ENCODE data around the gene ABTB2. TPM values are rescaled to one million over a fixed set of nuclear protein-coding genes. Genes with fewer than 3 reads are reported as not detected.

Gene ABTB2
- total RNA-seq, 1 experiment from 2014 or later: 5.5 TPM

GRCh38 chr11:34395916-34396550 is 38.2 kb upstream of the ABTB2 start:
- Histone ChIP-seq H3T11ph (ENCODE audit: low read length) (no peak overlapping the region), H2AFZ (ENCODE audit: low read length) (no peak overlapping the region), H3K79me2 (ENCODE audit: insufficient read depth, low read length) (no peaks in the 10 kb centered on the region), H2AK5ac (ENCODE audit: insufficient read length, low read length) (no peak overlapping the region), H2BK15ac (ENCODE audit: low read depth, low read length) (no peak overlapping the region), H4K8ac (replicated peaks; ENCODE audit: insufficient read length, low read depth, low read length) (no peak overlapping the region), H3K27me3 (ENCODE audit: insufficient read depth, low read length) (no peaks in the 10 kb centered on the region), H4K5ac (ENCODE audit: insufficient read length, low read depth, low read length) (no peak overlapping the region), H2BK12ac (ENCODE audit: insufficient read length, low read depth, low read length) (no peak overlapping the region), H3K27ac (ENCODE audit: insufficient read length, low read depth, low read length) (no peak overlapping the region), H3K18ac (ENCODE audit: insufficient read length, low read depth, low read length) (no peak overlapping the region), H3K56ac (ENCODE audit: insufficient read length, low read depth, low read length) (no peak overlapping the region), H3K14ac (ENCODE audit: insufficient read depth, low read length) (no peak overlapping the region), H2BK120ac (ENCODE audit: low read depth, low read length, poor library complexity, severe bottlenecking) (no peak overlapping the region), H3K4ac (ENCODE audit: low read depth, low read length) (no peak overlapping the region), H3K4me1 (ENCODE audit: insufficient read depth, low read length) (no peaks in the 10 kb centered on the region), H2BK5ac (ENCODE audit: insufficient read length, low read length) (no peak overlapping the region), H3K9ac (ENCODE audit: extremely low read depth, insufficient read length, low read length) (no peak overlapping the region), H4K20me1 (ENCODE audit: control insufficient read depth, insufficient read depth, insufficient read length) (no peaks in the 10 kb centered on the region), H3K4me2 (ENCODE audit: insufficient read depth, insufficient read length, low read length) (no peak overlapping the region), H3K23me2 (ENCODE audit: insufficient read length, low read depth, low read length, poor library complexity, severe bottlenecking) (no peaks in the 10 kb centered on the region), H3K9me3 (ENCODE audit: control insufficient read depth, low read depth, low read length) (no peaks in the 10 kb centered on the region), H2BK20ac (ENCODE audit: low read depth, low read length, poor library complexity, severe bottlenecking) (no peak overlapping the region), H3K23ac (ENCODE audit: insufficient read length, low read depth, low read length) (no peak overlapping the region), H4K91ac (ENCODE audit: insufficient read length, low read depth, low read length) (no peak overlapping the region), H3K79me1 (ENCODE audit: insufficient read depth, low read depth, low read length, poor library complexity, severe bottlenecking) (no peaks in the 10 kb centered on the region)
- TF ChIP-seq, protein P1, sequence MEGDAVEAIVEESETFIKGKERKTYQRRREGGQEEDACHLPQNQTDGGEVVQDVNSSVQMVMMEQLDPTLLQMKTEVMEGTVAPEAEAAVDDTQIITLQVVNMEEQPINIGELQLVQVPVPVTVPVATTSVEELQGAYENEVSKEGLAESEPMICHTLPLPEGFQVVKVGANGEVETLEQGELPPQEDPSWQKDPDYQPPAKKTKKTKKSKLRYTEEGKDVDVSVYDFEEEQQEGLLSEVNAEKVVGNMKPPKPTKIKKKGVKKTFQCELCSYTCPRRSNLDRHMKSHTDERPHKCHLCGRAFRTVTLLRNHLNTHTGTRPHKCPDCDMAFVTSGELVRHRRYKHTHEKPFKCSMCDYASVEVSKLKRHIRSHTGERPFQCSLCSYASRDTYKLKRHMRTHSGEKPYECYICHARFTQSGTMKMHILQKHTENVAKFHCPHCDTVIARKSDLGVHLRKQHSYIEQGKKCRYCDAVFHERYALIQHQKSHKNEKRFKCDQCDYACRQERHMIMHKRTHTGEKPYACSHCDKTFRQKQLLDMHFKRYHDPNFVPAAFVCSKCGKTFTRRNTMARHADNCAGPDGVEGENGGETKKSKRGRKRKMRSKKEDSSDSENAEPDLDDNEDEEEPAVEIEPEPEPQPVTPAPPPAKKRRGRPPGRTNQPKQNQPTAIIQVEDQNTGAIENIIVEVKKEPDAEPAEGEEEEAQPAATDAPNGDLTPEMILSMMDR (conservative IDR thresholded peaks at IDR 0.05): no peak
- H3K9me3 Mint-ChIP-seq: peaks cover 0 to 16% of the 10 kb centered on the region in 2 experiments; a peak in 3 of 5 replicates
- no peak overlapping the region for H3K4me3 Mint-ChIP-seq
- peaks cover 4% of the 10 kb centered on the region for H3K27me3 Mint-ChIP-seq (ENCODE audit: low read depth)
- DNase-seq: no peak
- peaks cover 11% of the 10 kb centered on the region in 2 experiments for H3K4me1 Mint-ChIP-seq
- WGBS (ENCODE audit: extremely low coverage, insufficient read length, low lambda C conversion rate): no CpG with 5 or more reads among the region's 1 CpG
- peaks cover 0 to 7% (median 0%) of the 10 kb centered on the region in 3 experiments; a peak in 5 of 7 replicates for H3K36me3 Mint-ChIP-seq (ENCODE audit: insufficient read depth in 1 of 3, low read depth in 3 of 3)
- no peak overlapping the region for H3K27ac Mint-ChIP-seq
